Neural cell (in vitro differentiated cells): Measurements from ENCODE around the gene KIFBP.

ENCODE experiments used
- POLR2AphosphoS5 ChIP-seq: IDR thresholded peaks from 2 replicates; pipeline ENCODE4 v1.6.1; 2012
- TAF1 ChIP-seq: IDR thresholded peaks from 2 replicates; pipeline ENCODE4 v1.6.1; 2012; ENCODE audit warnings: low read depth
- TF ChIP-seq, protein P1 (sequence below): fragments of 450-650 bp; IDR thresholded peaks from 2 replicates; pipeline ENCODE4 v1.5.1; 2014; ENCODE audit warnings: antibody characterized with exemption, mild to moderate bottlenecking, moderate library complexity; ENCODE audit not compliant: poor library complexity, severe bottlenecking

DNA sequence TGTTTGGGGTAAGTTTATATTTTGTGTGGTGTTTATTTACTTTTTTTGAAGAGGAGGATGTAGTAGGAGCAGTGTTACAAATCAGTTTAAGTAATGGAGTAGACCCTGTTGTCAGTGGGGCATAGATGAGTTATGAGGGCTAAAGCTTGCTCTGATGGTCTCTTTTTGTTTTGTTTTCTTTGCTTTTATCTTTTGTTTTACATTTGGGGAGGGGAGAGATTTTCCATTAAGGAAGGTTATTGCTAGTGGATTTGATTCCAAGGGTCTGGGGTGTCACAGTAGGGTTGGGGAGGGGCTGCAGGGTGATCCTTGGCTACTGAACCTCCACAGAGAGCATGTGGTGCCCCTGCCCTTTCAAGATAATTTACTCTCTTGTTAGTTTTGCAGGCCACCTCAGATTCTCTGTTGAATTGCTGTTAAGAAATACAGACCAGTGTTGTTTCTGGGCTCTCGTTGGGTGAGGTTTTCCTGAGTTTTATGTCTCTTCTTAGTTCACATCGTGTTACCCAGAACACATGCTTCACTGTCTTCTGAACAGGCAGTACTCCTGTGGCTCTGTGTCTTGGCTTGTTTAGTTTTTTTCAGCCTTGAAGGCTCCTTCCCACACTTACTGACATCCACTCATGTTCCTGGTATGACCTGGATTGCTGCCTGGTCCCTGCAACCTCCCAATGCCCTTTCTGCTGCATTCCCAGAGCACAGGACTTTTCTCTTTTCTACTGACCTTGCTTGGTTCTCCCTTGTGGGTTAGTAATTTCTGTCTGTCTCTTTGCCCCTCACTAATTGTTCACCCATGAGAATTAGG lies 4.2 kb downstream of the KIFBP start:
- TF ChIP-seq, protein P1, sequence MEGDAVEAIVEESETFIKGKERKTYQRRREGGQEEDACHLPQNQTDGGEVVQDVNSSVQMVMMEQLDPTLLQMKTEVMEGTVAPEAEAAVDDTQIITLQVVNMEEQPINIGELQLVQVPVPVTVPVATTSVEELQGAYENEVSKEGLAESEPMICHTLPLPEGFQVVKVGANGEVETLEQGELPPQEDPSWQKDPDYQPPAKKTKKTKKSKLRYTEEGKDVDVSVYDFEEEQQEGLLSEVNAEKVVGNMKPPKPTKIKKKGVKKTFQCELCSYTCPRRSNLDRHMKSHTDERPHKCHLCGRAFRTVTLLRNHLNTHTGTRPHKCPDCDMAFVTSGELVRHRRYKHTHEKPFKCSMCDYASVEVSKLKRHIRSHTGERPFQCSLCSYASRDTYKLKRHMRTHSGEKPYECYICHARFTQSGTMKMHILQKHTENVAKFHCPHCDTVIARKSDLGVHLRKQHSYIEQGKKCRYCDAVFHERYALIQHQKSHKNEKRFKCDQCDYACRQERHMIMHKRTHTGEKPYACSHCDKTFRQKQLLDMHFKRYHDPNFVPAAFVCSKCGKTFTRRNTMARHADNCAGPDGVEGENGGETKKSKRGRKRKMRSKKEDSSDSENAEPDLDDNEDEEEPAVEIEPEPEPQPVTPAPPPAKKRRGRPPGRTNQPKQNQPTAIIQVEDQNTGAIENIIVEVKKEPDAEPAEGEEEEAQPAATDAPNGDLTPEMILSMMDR: no peak
- no peak for TF ChIP-seq TAF1
- TF ChIP-seq POLR2AphosphoS5: no peak
